ENCODE results near the gene TNS1.

DNA sequence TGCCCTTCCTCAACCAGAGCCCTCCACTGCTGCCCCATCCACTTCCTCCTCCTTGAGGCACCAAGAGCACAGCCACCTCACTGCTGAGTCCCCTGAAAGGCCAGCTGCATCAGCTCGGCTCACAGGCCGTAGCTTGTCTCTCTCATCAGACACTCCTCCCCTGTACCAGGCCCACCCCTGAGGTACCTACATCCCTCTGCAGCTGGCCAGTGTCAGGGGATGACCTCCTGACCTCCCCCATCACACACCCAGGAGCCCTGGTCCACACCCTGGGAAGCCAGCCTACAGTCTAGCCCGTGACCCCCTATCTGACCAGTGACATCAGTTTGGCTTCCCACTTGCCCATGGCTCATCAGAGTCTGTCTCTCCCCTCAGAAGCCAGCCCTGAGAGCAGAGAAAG lies 205.6 kb downstream of the TNS1 start:
- TF ChIP-seq CTCF (IDR thresholded peaks at IDR 0.05 in 2 of 3, conservative IDR thresholded peaks at IDR 0.05 in 1 of 3; ENCODE audit: borderline replicate concordance in 1 of 3, insufficient read depth in 1 of 3, low read depth in 2 of 3, low read length in 2 of 3) (no peak), POLR2A (IDR thresholded peaks at IDR 0.05; ENCODE audit: borderline replicate concordance, extremely low read depth, insufficient read depth, insufficient read length) (no peak), SIN3A (IDR thresholded peaks at IDR 0.05; ENCODE audit: low read depth) (no peak), ELF1 (IDR thresholded peaks at IDR 0.05; ENCODE audit: borderline replicate concordance, low read depth) (no peak), EZH2 (IDR thresholded peaks at IDR 0.05) (no peak), EZH2phosphoT487 (IDR thresholded peaks at IDR 0.05; ENCODE audit: borderline replicate concordance) (no peak), TCF7L2 (IDR thresholded peaks at IDR 0.05; ENCODE audit: borderline replicate concordance, extremely low read depth, insufficient read depth, insufficient read length) (no peak), REST (IDR thresholded peaks at IDR 0.05; ENCODE audit: low read depth) (no peak), MAX (IDR thresholded peaks at IDR 0.05) (no peak), ZFX (IDR thresholded peaks at IDR 0.05) (no peak), SP1 (IDR thresholded peaks at IDR 0.05; ENCODE audit: low read depth) (no peak), POLR2AphosphoS5 (IDR thresholded peaks at IDR 0.05; ENCODE audit: low read depth, low read length) (no peak), ZBTB33 (IDR thresholded peaks at IDR 0.05; ENCODE audit: extremely low read depth, insufficient replicate concordance, low read length) (no peak)
- TF ChIP-seq, protein P1, sequence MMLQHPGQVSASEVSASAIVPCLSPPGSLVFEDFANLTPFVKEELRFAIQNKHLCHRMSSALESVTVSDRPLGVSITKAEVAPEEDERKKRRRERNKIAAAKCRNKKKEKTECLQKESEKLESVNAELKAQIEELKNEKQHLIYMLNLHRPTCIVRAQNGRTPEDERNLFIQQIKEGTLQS (IDR thresholded peaks at IDR 0.05), result no peak

All from HCT116 (cell line).